Measurements from ENCODE around the gene BCL7A. TPM values are rescaled to one million over a fixed set of nuclear protein-coding genes. Genes with fewer than 3 reads are reported as not detected.
A peak's percentile ranks its signal among the peaks of the same experiment; 100 is the strongest.
"Not testable (repeated sequence)": the region's sequence is repeated elsewhere in the genome, so short reads cannot be mapped to it uniquely, and the experiment has no call there.

The BCL7A gene
- total and polyA plus RNA-seq, 11 donors = 4.0 to 22.1 (median 14.3) TPM

DNA sequence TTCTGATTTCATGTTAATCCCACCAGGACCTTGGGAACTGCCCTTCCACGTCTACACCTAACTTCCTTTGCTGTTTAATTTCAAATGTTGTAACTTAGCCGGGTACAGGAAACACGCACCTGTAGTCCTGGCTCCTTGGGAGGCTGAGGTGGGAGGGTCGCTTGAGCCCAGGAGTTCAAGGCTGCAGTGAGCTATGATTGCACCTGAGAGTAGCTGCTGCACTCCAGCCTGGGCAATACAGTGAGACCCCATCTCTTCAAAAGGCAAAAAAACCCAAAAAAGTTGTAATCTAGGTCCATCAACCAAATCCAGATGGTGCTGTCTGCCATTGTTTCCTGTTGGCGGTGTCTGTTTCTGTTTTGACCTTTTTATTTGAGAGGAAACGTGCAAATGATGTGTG lies 14.5 kb downstream of the BCL7A start:
- intact Hi-C loops (cut with DNase I) = no loop called here

DNA sequence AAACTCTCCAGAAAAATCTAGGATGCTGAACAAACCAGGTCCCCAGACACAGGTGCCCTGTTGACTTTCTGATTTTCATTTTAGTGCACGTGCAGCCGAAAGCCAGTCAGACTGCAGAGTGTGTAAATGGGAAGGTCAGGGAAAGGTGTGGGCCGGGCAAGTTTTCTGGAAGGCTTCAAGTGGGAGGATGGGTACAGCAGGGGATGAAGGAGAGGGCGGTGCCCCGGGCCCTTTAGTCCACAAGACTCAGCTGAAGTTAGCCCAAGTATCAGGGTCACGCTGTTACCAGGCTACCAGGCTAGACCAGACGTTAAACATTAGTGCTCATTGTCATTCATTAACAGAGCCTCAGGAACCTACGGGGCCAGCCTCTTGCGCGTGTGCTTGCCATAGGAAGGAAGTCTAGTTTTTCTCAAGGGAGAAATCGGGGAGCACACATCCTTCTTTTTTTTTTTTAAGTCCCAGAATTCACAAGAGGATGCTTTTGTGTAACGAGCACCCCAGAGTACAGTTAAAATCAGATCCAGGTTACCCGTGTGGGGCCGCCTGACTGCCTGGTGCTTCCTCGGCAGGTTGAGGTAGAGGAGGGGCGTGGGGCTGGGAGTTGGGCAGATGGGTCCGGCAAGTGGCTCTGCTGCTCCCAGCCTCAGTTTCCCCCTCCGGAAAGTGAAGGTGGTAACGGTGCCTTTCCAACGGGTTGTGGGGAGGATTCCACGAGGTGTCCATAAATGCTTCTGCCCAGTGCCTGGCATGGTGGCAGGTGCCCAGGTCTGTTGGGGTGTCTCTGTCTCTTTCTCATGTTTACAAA lies 19.1 kb downstream of the BCL7A start:
- no peaks in the 10 kb centered on the region for H3K4me1 ChIP-seq
- no peak overlapping the region for H3K4me3 ChIP-seq
- intact Hi-C loops (cut with DNase I) = loop anchor here in 1 of 10 donors (10.0 kb wide), 1 partner anchor 174 kb away; no protein-coding TSS in a partner anchor
- peaks cover 0 to 84% (median 23%) of the 10 kb centered on the region in 9 donors for H3K36me3 ChIP-seq
- no peak overlapping the region for H3K27ac ChIP-seq
- ATAC-seq (peak in 2 of 4 donors; percentile 33 to 51), DNase-seq (no peak)
- WGBS, 4 donors = 74 to 87% (median 83%) methylated on average over 18 to 21 of the region's 21 CpGs
- H3K9me3 ChIP-seq = no peaks in the 10 kb centered on the region
- TF ChIP-seq POLR2A (IDR thresholded peaks at IDR 0.05) = no peak
- TF ChIP-seq, protein P1, sequence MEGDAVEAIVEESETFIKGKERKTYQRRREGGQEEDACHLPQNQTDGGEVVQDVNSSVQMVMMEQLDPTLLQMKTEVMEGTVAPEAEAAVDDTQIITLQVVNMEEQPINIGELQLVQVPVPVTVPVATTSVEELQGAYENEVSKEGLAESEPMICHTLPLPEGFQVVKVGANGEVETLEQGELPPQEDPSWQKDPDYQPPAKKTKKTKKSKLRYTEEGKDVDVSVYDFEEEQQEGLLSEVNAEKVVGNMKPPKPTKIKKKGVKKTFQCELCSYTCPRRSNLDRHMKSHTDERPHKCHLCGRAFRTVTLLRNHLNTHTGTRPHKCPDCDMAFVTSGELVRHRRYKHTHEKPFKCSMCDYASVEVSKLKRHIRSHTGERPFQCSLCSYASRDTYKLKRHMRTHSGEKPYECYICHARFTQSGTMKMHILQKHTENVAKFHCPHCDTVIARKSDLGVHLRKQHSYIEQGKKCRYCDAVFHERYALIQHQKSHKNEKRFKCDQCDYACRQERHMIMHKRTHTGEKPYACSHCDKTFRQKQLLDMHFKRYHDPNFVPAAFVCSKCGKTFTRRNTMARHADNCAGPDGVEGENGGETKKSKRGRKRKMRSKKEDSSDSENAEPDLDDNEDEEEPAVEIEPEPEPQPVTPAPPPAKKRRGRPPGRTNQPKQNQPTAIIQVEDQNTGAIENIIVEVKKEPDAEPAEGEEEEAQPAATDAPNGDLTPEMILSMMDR (IDR thresholded peaks at IDR 0.05) = no peak
- H3K27me3 ChIP-seq = no peaks in the 10 kb centered on the region

More for the DNA sequence above, 14.5 kb downstream of the BCL7A start:
- 87 to 95% (median 93%) methylated on average over 6 of the region's 6 CpGs for WGBS, 4 donors
- H3K36me3 ChIP-seq = peaks cover 0 to 60% (median 19%) of the 10 kb centered on the region in 9 donors
- TF ChIP-seq, protein P1 (IDR thresholded peaks at IDR 0.05) = no peak
- DNase-seq (no peak), ATAC-seq (no peak)
- H3K9me3 ChIP-seq = no peaks in the 10 kb centered on the region
- no peak overlapping the region for H3K27ac ChIP-seq
- H3K27me3 ChIP-seq = no peaks in the 10 kb centered on the region
- no peak overlapping the region for H3K4me3 ChIP-seq
- peaks cover 0 to 5% (median 0%) of the 10 kb centered on the region in 12 donors for H3K4me1 ChIP-seq

DNA sequence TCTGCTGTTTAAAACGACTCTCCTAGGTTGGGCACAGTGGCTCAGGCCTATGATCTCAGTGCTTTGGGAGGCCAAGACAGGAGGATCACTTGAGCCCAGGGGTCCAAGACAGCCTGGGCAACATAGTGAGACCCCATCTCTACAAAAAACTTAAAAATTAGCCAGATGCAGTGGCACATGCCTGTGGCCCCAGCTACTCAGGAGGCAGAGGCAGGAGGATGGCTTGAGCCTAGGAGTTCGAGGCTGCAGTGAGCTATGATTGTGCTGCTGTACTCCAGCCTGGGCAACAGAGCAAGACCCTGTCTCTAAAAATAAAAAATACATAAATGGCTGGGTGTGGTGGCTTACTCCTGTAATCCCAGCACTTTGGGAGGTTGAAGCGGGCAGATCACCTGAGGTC lies 19.8 kb downstream of the BCL7A start:
- H3K4me1 ChIP-seq, ATAC-seq, H3K27ac ChIP-seq, H3K4me3 ChIP-seq, H3K27me3 ChIP-seq, H3K9me3 ChIP-seq, DNase-seq: not testable (repeated sequence)
- H3K36me3 ChIP-seq = peaks cover 0 to 84% (median 21%) of the 10 kb centered on the region in 9 donors
- intact Hi-C loops (cut with DNase I) = loop anchor here in 1 of 10 donors (10.0 kb wide), 1 partner anchor 173 kb away; no protein-coding TSS in a partner anchor
- 95 to 100% (median 98%) methylated on average over 3 of the region's 3 CpGs for WGBS, 4 donors

- WGBS, 4 donors = 88 to 89% (median 88%) methylated on average over 11 of the region's 11 CpGs
- Histone ChIP-seq H3K4me1 (no peaks in the 10 kb centered on the region), H3K9me3 (no peaks in the 10 kb centered on the region), H3K27ac (no peak overlapping the region), H3K36me3 (peaks cover 0 to 85% (median 16%) of the 10 kb centered on the region in 9 donors), H3K4me3 (no peak overlapping the region), H3K27me3 (no peaks in the 10 kb centered on the region)
- ATAC-seq = no peak
- TF ChIP-seq POLR2A (IDR thresholded peaks at IDR 0.05) = no peak
- TF ChIP-seq, protein P1 (IDR thresholded peaks at IDR 0.05) = no peak
- intact Hi-C loops (cut with DNase I) = loop anchor here in 1 of 10 donors (10.0 kb wide), 1 partner anchor 172 kb away; no protein-coding TSS in a partner anchor
- DNase-seq = no peak
These were observed 21.2 kb downstream of the BCL7A start for GRCh38 chr12:122042910-122043309.

Measured in heart left ventricle (tissue), 16 donors.